GM12878 (cell line): Measurements from ENCODE around the gene TM6SF1. TPM values are rescaled to one million over a fixed set of nuclear protein-coding genes. Genes with fewer than 3 reads are reported as not detected.
"Not testable (repeated sequence)": the region's sequence is repeated elsewhere in the genome, so short reads cannot be mapped to it uniquely, and the experiment has no call there.

Experiments
- ATAC-seq: fragments of 200-7000 bp; cut with Tn5 transposase; 3 replicates; pipeline ENCODE4 v1.9.1; 2020; ENCODE audit warnings: mild to moderate bottlenecking, moderate library complexity
- BruUV-seq: library from RNA; stranded (reverse); fragments of 400-500 nt; replicated peaks from 2 replicates; lab custom pipeline; 2021; lab: Mats Ljungman, UMichigan
- CTCF ChIA-PET: fragments of 300-600 bp; sonication (Branson Sonifier 250); formaldehyde crosslinking; extraction: SDS; loops from one replicate; lab custom pipeline; 2021; ENCODE audit warnings: inconsistent platforms; lab: Yijun Ruan, JAX
- POLR2A ChIA-PET: fragments of 350-600 bp; formaldehyde crosslinking; extraction: SDS; loops from one replicate; lab custom pipeline; 2021; ENCODE audit warnings: inconsistent platforms; lab: Charles Lee
- RAD21 ChIA-PET: fragments of 300-600 bp; sonication (Branson Sonifier 250); formaldehyde crosslinking; loops from one replicate; lab custom pipeline; 2023; ENCODE audit warnings: antibody characterized with exemption; ENCODE audit not compliant: unreplicated experiment; lab: Charles Lee
- SMC1A ChIA-PET: fragments of 300-600 bp; sonication (Branson Sonifier 250); formaldehyde crosslinking; loops from one replicate; lab custom pipeline; 2023; ENCODE audit not compliant: unreplicated experiment, uncharacterized antibody; lab: Charles Lee
- DNase-seq: peaks from one replicate; pipeline ENCODE4 v3.0.0-alpha.2; 2011; ENCODE audit warnings: low read depth, low spot score
- FAIRE-seq: peaks from 3 replicates; lab custom pipeline; 2011; peaks lifted over from hg19 to GRCh38; lab: Jason Lieb, UNC
- H2AFZ ChIP-seq: 2 replicates; pipeline ENCODE4 v1.6.0; 2011; ENCODE audit warnings: low read depth, low read length, control low read depth; ENCODE audit not compliant: control insufficient read depth
- H3K27ac ChIP-seq: 2 replicates; pipeline ENCODE4 v1.5.1; 2011; ENCODE audit warnings: control low read depth; ENCODE audit not compliant: control insufficient read depth, insufficient read depth
- H3K27me3 ChIP-seq, 2 experiments: replicated peaks in 1 of 2; 2 replicates each; pipeline versions ENCODE4 v1.6.0 to v1.6.1; 2011; ENCODE audit warnings: low read length in 1 of 2; ENCODE audit not compliant: control insufficient read depth in 2 of 2, insufficient read depth in 2 of 2
- H3K36me3 ChIP-seq, 2 experiments: 2 replicates each; pipeline ENCODE4 v1.5.1; 2011; ENCODE audit warnings: low read length in 1 of 2; ENCODE audit not compliant: control insufficient read depth in 2 of 2, insufficient read depth in 2 of 2
- H3K4me1 ChIP-seq: 2 replicates; pipeline ENCODE4 v1.6.1; 2011; ENCODE audit warnings: mild to moderate bottlenecking, low read length, moderate library complexity, mixed read lengths; ENCODE audit not compliant: control insufficient read depth, insufficient read depth
- H3K4me2 ChIP-seq: 2 replicates; pipeline ENCODE4 v1.6.0; 2011; ENCODE audit warnings: control low read depth; ENCODE audit not compliant: control insufficient read depth, insufficient read depth
- H3K4me3 ChIP-seq: fragments of 200-600 bp; sonication (generic); 2 replicates; pipeline ENCODE4 v1.5.1; 2016
- H3K79me2 ChIP-seq: 2 replicates; pipeline ENCODE4 v1.6.0; 2011; ENCODE audit warnings: low read length; ENCODE audit not compliant: control insufficient read depth, insufficient read depth
- H3K9ac ChIP-seq: 2 replicates; pipeline ENCODE4 v1.8.0; 2011; ENCODE audit warnings: low read length, control low read depth, mixed read lengths; ENCODE audit not compliant: control insufficient read depth, insufficient read depth
- H3K9me3 ChIP-seq: replicated peaks from 3 replicates; pipeline ENCODE4 v1.5.1; 2011; ENCODE audit warnings: mild to moderate bottlenecking, low read length; ENCODE audit not compliant: control insufficient read depth, insufficient read depth
- H4K20me1 ChIP-seq: 2 replicates; pipeline ENCODE4 v1.6.0; 2011; ENCODE audit not compliant: control insufficient read depth, insufficient read depth
- ATF7 ChIP-seq: fragments of 450-650 bp; IDR thresholded peaks from 2 replicates; pipeline ENCODE4 v1.6.1; 2016; ENCODE audit warnings: low read depth, mild to moderate bottlenecking
- HDGF ChIP-seq: fragments of 450-650 bp; IDR thresholded peaks from 2 replicates; pipeline ENCODE4 v1.6.1; 2016; ENCODE audit warnings: antibody characterized with exemption
- KAT2A ChIP-seq: conservative IDR thresholded peaks from 2 replicates; pipeline ENCODE4 v1.6.1; 2011; ENCODE audit warnings: low read depth, low read length; ENCODE audit not compliant: control insufficient read depth
- MTA2 ChIP-seq: fragments of 450-650 bp; IDR thresholded peaks from 2 replicates; pipeline ENCODE4 v1.6.1; 2016; ENCODE audit warnings: low read depth, mild to moderate bottlenecking, moderate library complexity
- SMAD1 ChIP-seq: fragments of 450-650 bp; IDR thresholded peaks from 2 replicates; pipeline ENCODE4 v1.6.1; 2018; ENCODE audit warnings: mild to moderate bottlenecking, low read depth; ENCODE audit not compliant: partially characterized antibody
- ZBTB4 ChIP-seq: fragments of 450-650 bp; formaldehyde crosslinking; IDR thresholded peaks from 2 replicates; pipeline ENCODE4 v1.4.0; 2022; ENCODE audit warnings: mild to moderate bottlenecking, moderate library complexity
- ZSCAN29 ChIP-seq: fragments of 450-650 bp; IDR thresholded peaks from 2 replicates; pipeline ENCODE4 v1.6.1; 2017; ENCODE audit warnings: mild to moderate bottlenecking, moderate library complexity
- WGBS: methylation state at CpG from one replicate; pipeline ENCODE4 v1.1.6; 2016; ENCODE audit warnings: low lambda C conversion rate; ENCODE audit not compliant: insufficient replicate concordance, insufficient coverage; ENCODE audit errors: missing lambda C conversion rate; 5-methylcytosine and 5-hydroxymethylcytosine counted together
- in situ Hi-C: fragments of 300-500 bp; cut with MboI; formaldehyde crosslinking; loops from 9 replicates; pipeline ENCODE4 v1.14.3; 2018; ENCODE audit warnings: mixed read lengths
- intact Hi-C: fragments of 100-400 bp; cut with micrococcal nuclease; formaldehyde crosslinking; loops from one replicate; pipeline ENCODE4 v1.14.2; 2022; ENCODE audit not compliant: unreplicated experiment
- polyA plus RNA-seq, 11 experiments: library from polyadenylated mRNA; depleted of rRNA in 4 of 11; unstranded in 6 of 11; stranded (reverse) in 5 of 11; fragments of >200 nt; fragmentation: Nextera tagmentation in 4 of 11; fragmentation: Illumina TruSeq in 1 of 11; extraction: Ambion mirVana in 4 of 11; extraction: Trizol in 1 of 11; gene quantifications; 1 replicate in 1 of 11; 2 replicates in 10 of 11; pipeline versions ENCODE4 v1.2.1 to v1.2.3, GENCODE V29; 2011 to 2016; ENCODE audit warnings: inconsistent platforms in 2 of 11, missing spikeins in 2 of 11, low read depth in 1 of 11
- total RNA-seq, 4 experiments: library from RNA; depleted of rRNA in 3 of 4; stranded (reverse); fragments of >200 nt in 3 of 4; fragmentation: Illumina TruSeq in 1 of 4; extraction: Trizol in 1 of 4; gene quantifications; 2 replicates each; pipeline versions ENCODE4 v1.2.1 to v1.2.3, GENCODE V29; 2013 to 2021

TM6SF1 gene
- total and polyA plus RNA-seq, 10 of the 15 experiments (the other 5 are each of a cell fraction or from before 2014, with no cell fraction given): 0.56 to 2.7 (median 1.2) TPM

DNA sequence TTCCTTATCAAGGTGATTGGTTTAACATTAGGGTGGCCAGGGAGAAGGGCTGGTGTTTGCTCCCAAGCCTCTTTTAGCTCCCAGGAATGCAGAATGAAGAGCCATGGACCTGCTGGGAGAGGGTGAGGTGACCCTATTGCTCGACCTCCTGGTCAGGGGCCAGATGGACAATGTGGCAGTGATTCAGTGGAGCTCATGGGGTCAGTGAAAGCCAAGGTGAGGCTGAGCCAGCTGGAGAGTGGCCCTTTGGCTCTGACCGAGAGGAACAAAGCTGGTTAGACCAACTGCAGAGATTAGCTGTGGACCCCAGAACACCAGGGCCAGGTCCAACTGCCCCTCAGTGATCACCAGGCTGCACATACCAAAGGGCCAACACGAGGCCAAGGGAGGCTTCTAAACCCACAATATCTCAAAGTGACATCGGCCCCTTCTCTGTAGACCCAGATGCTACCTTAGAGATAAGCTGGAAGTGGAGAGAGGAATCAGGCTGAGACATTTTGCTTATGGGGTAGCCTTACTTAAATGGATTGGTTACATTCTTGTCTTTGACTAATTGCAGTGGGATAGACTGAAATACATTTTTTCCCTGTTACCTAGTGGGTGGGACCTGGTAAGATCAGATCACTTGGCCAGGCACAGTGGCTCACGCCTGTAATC, 24.6 kb upstream of the TM6SF1 start:
- no peak for TF ChIP-seq HDGF
- no peak for TF ChIP-seq ATF7
- no peak for TF ChIP-seq SMAD1
- TF ChIP-seq ZSCAN29: no peak
- TF ChIP-seq MTA2: no peak
- TF ChIP-seq ZBTB4 (CRISPR knock-in tag): no peak
- TF ChIP-seq KAT2A: no peak
- Histone ChIP-seq H3K9me3 (no peaks in the 10 kb centered on the region), H3K79me2 (no peaks in the 10 kb centered on the region), H3K4me3 (no peak overlapping the region), H3K4me2 (no peak overlapping the region), H3K27ac (no peak overlapping the region), H2AFZ (no peak overlapping the region), H3K4me1 (no peaks in the 10 kb centered on the region), H3K27me3 (no peaks in the 10 kb centered on the region; a peak in 1 of 4 replicates), H3K9ac (no peak overlapping the region), H3K36me3 (no peaks in the 10 kb centered on the region), H4K20me1 (no peaks in the 10 kb centered on the region)
- BruUV-seq: no TSS peak
- SMC1A ChIA-PET: no interaction called here
- CTCF ChIA-PET: no interaction called here
- no peak for FAIRE-seq
- DNase-seq: no peak
- RAD21 ChIA-PET: no interaction called here
- no peak for ATAC-seq
- in situ Hi-C loops: no loop called here
- intact Hi-C loops: no loop called here
- POLR2A ChIA-PET: interaction anchor here (0.6 kb wide), 1 partner anchor 1877 kb away, joined by 3 read pairs; no protein-coding TSS in a partner anchor
- 54% methylated on average over 5 of the region's 5 CpGs for WGBS

DNA sequence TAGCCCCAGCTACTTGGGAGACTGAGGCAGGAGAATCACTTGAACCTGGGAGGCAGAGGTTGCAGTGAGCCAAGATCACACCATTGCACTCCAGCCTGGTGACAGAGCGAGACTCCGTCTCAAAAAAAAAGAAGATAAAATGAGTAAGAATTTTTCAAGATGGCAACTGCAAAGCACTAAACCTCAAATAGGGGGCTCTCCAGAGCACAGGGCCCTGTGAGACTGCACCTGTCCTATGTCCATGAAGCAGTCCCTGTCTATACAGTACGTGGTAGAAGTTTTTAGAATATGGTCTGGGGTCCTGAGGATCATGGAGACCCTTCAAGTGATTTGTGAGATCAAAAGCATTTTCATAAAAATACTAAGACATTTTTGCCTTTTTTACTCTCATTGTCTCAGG, 22.0 kb upstream of the TM6SF1 start:
- POLR2A ChIA-PET, intact Hi-C loops, H2AFZ ChIP-seq, BruUV-seq, H3K36me3 ChIP-seq, H3K9me3 ChIP-seq, DNase-seq, H3K4me3 ChIP-seq, H3K4me2 ChIP-seq, ATAC-seq, RAD21 ChIA-PET, H3K27ac ChIP-seq, H3K4me1 ChIP-seq, SMC1A ChIA-PET, H3K79me2 ChIP-seq, H3K9ac ChIP-seq, H3K27me3 ChIP-seq, in situ Hi-C loops, CTCF ChIA-PET, H4K20me1 ChIP-seq, FAIRE-seq: not testable (repeated sequence)
- WGBS: 57% methylated on average over 3 of the region's 3 CpGs
